ENCODE results near the gene MTX3. TPM values are rescaled to one million over a fixed set of nuclear protein-coding genes. Genes with fewer than 3 reads are reported as not detected.

The MTX3 gene
- total and polyA plus RNA-seq, 3 experiments from 2014 or later = 1.3 to 22.8 (median 22.7) TPM

DNA sequence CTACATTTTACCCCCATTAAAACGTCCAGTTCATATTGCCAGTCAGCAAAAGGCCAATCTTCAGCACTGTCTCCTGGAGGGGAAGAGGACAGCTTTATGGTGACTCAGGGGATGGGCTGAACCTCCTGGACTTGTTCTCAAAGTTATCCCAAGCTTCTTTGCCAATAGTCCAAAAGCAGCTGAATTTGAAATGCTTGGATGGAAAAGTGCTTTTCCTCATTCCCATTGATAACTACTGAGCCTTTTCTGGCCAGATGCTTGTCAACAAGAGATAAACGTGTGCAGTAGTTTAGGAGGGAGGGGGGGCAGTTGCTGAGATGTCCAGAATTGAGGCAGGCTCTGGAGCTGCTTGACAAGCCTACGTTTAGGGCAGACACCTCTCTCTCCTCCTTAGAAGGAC lies 43.5 kb downstream of the MTX3 start:
- Mint-ChIP-seq H3K27me3 (peaks cover 0 to 7% of the 10 kb centered on the region in 2 donors), H3K9me3 (no peaks in the 10 kb centered on the region), H3K4me3 (no peak overlapping the region), H3K4me1 (no peaks in the 10 kb centered on the region), H3K36me3 (peaks cover 0 to 4% (median 0%) of the 10 kb centered on the region in 3 donors), H3K27ac (no peak overlapping the region)
- H3K27me3 ChIP-seq (ENCODE audit: insufficient read depth, low read length, poor library complexity, severe bottlenecking) = no peaks in the 10 kb centered on the region
- POLR2A ChIA-PET = no interaction called here
- H3K9me3 ChIP-seq (ENCODE audit: low read length) = no peaks in the 10 kb centered on the region
- H3K27ac ChIP-seq (ENCODE audit: low read depth, low read length) = no peak overlapping the region
- no peak for DNase-seq
- no peaks in the 10 kb centered on the region for H3K4me1 ChIP-seq (ENCODE audit: insufficient read depth, low read length)
- no peak overlapping the region for H3K4me3 ChIP-seq (ENCODE audit: low read length)
- no peaks in the 10 kb centered on the region for H3K36me3 ChIP-seq (ENCODE audit: insufficient read depth, low read length)
- CTCF ChIA-PET = no interaction called here

DNA sequence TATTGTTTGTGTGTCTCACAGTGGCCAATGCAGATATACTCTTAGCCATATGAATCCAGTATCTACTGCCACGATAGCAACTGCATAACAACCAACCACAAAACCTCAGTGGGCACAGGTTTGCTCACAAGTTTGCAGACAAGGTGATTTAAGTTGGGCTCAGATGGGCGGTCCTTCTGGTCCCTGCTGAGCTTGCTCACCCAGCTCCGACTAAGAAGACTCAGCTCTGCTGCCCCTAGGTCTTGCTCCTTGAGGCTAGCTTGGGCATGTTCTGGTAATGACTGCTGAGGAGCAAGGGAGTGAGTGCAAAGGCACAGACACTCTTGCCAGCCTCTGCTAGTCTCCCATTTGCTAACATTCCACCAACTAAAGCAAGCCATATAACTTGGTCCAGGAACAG lies 52.6 kb downstream of the MTX3 start:
- H3K4me1 ChIP-seq (ENCODE audit: insufficient read depth, low read length) = no peaks in the 10 kb centered on the region
- no peak overlapping the region for H3K27ac ChIP-seq (ENCODE audit: low read depth, low read length)
- Mint-ChIP-seq H3K36me3 (no peaks in the 10 kb centered on the region), H3K27ac (peak overlapping the region in 1 of 8 donors; percentile 35), H3K4me3 (no peak overlapping the region), H3K4me1 (peaks cover 5 to 8% (median 6%) of the 10 kb centered on the region in 3 donors), H3K27me3 (peaks cover 0 to 3% of the 10 kb centered on the region in 2 donors), H3K9me3 (no peaks in the 10 kb centered on the region)
- no peaks in the 10 kb centered on the region for H3K27me3 ChIP-seq (ENCODE audit: insufficient read depth, low read length, poor library complexity, severe bottlenecking)
- ChIA-PET POLR2A (no interaction called here), CTCF (no interaction called here)
- DNase-seq = peak in 2 of 5 donors; percentile 19 to 57
- H3K4me3 ChIP-seq (ENCODE audit: low read length) = no peak overlapping the region
- no peaks in the 10 kb centered on the region for H3K36me3 ChIP-seq (ENCODE audit: insufficient read depth, low read length)
- no peaks in the 10 kb centered on the region for H3K9me3 ChIP-seq (ENCODE audit: low read length)

DNA sequence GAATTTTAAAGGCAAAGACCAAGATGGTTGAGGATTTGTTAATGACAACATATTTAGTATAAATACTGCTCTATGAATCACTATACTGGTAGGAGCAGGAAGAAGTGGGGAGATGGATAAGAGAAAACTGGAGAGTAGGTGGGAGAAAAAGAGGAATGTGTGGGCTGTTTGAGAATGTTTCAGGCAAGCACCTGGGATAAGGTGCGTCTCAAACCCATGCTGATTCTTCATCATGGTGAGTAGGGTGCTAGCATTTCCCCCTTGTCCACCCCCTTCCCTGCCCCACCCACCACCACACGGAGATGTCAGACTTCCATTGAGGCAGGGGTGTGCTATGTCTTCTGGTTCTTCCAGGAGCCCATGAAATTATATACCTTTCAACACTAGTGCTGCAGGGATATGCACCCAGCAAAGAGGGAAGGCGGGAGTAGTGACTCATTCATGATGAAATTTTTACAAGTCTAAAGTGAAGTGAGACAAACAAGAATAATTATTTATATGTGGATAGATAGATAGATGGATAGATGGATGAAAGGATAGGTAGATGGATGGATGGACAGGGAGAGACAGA lies 54.3 kb downstream of the MTX3 start:
- no peaks in the 10 kb centered on the region for H3K4me1 ChIP-seq (ENCODE audit: insufficient read depth, low read length)
- Mint-ChIP-seq H3K4me3 (no peak overlapping the region), H3K36me3 (no peaks in the 10 kb centered on the region), H3K4me1 (peaks cover 5 to 8% (median 6%) of the 10 kb centered on the region in 3 donors), H3K9me3 (no peaks in the 10 kb centered on the region), H3K27me3 (peaks cover 0 to 3% of the 10 kb centered on the region in 2 donors), H3K27ac (no peak overlapping the region)
- ChIA-PET POLR2A (no interaction called here), CTCF (no interaction called here)
- H3K9me3 ChIP-seq (ENCODE audit: low read length) = no peaks in the 10 kb centered on the region
- no peaks in the 10 kb centered on the region for H3K27me3 ChIP-seq (ENCODE audit: insufficient read depth, low read length, poor library complexity, severe bottlenecking)
- no peaks in the 10 kb centered on the region for H3K36me3 ChIP-seq (ENCODE audit: insufficient read depth, low read length)
- H3K4me3 ChIP-seq (ENCODE audit: low read length) = no peak overlapping the region
- DNase-seq = no peak
- no peak overlapping the region for H3K27ac ChIP-seq (ENCODE audit: low read depth, low read length)

DNA sequence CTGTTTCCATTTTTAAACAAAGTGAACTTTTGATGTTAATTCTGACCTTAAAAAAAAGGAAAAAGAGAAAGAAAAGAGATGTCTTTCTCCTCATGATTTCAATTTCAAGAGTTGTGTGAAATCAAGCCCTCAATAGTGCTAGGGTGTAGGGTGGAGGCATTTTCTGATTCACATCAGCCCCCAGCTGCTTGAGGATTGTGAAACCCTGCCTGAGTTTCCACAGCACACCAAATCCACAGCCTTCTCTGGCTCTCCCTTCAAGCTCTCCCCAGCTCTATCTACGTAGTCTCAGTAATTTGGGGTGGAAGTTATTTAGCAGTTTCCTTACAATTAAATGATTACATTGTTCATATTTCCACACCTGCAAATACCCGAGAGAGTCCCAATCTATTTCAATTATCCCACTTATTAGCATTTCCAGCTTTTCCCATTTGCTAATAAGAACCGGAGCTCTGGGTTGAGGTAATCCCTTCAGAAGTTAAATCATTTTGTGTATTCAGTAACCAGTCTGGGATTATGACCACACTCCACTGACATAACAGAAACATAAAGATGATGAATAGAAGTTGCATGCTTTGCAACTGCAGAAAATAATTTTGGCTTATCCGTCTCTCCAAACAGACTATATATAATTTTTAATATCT lies 54.9 kb downstream of the MTX3 start:
- no peak for DNase-seq
- ChIA-PET CTCF (no interaction called here), POLR2A (no interaction called here)

DNA sequence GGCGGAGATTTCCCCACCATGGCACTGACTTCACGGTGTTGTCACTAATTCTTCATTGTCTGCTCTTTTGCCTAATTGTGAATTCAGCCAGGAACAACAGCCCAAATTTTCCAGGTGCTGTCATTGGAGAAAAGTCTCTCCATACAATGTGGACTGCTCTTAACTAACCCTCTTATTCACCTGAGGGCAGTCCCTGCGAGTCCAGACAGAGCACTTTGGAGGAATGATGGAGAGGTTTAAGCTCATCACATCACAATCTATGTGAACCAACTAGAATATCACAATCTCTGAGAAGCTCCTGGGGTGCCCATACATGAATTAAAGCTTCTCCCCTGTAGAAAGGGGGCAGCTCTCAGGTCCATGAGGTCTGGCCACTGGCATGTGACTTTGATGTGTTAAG lies 56.4 kb downstream of the MTX3 start:
- H3K4me1 Mint-ChIP-seq = peaks cover 5 to 8% (median 6%) of the 10 kb centered on the region in 3 donors
- H3K9me3 ChIP-seq (ENCODE audit: low read length) = no peaks in the 10 kb centered on the region
- no peak overlapping the region for H3K4me3 ChIP-seq (ENCODE audit: low read length)
- no peaks in the 10 kb centered on the region for H3K36me3 Mint-ChIP-seq
- CTCF ChIA-PET = no interaction called here
- H3K27ac Mint-ChIP-seq = no peak overlapping the region
- no peak overlapping the region for H3K4me3 Mint-ChIP-seq
- POLR2A ChIA-PET = no interaction called here
- no peaks in the 10 kb centered on the region for H3K27me3 ChIP-seq (ENCODE audit: insufficient read depth, low read length, poor library complexity, severe bottlenecking)
- no peaks in the 10 kb centered on the region for H3K4me1 ChIP-seq (ENCODE audit: insufficient read depth, low read length)
- no peaks in the 10 kb centered on the region for H3K36me3 ChIP-seq (ENCODE audit: insufficient read depth, low read length)
- DNase-seq = no peak
- H3K27ac ChIP-seq (ENCODE audit: low read depth, low read length) = no peak overlapping the region
- H3K27me3 Mint-ChIP-seq = peaks cover 0 to 3% of the 10 kb centered on the region in 2 donors
- H3K9me3 Mint-ChIP-seq = no peaks in the 10 kb centered on the region

More for the DNA sequence above, 54.9 kb downstream of the MTX3 start:
- Histone ChIP-seq H3K36me3 (ENCODE audit: insufficient read depth, low read length) (no peaks in the 10 kb centered on the region), H3K27me3 (ENCODE audit: insufficient read depth, low read length, poor library complexity, severe bottlenecking) (no peaks in the 10 kb centered on the region), H3K4me1 (ENCODE audit: insufficient read depth, low read length) (no peaks in the 10 kb centered on the region), H3K27ac (ENCODE audit: low read depth, low read length) (no peak overlapping the region), H3K4me3 (ENCODE audit: low read length) (no peak overlapping the region), H3K9me3 (ENCODE audit: low read length) (no peaks in the 10 kb centered on the region)
- Mint-ChIP-seq H3K27me3 (peaks cover 0 to 3% of the 10 kb centered on the region in 2 donors), H3K4me1 (peaks cover 5 to 8% (median 6%) of the 10 kb centered on the region in 3 donors), H3K27ac (no peak overlapping the region), H3K4me3 (no peak overlapping the region), H3K36me3 (no peaks in the 10 kb centered on the region), H3K9me3 (no peaks in the 10 kb centered on the region)

DNA sequence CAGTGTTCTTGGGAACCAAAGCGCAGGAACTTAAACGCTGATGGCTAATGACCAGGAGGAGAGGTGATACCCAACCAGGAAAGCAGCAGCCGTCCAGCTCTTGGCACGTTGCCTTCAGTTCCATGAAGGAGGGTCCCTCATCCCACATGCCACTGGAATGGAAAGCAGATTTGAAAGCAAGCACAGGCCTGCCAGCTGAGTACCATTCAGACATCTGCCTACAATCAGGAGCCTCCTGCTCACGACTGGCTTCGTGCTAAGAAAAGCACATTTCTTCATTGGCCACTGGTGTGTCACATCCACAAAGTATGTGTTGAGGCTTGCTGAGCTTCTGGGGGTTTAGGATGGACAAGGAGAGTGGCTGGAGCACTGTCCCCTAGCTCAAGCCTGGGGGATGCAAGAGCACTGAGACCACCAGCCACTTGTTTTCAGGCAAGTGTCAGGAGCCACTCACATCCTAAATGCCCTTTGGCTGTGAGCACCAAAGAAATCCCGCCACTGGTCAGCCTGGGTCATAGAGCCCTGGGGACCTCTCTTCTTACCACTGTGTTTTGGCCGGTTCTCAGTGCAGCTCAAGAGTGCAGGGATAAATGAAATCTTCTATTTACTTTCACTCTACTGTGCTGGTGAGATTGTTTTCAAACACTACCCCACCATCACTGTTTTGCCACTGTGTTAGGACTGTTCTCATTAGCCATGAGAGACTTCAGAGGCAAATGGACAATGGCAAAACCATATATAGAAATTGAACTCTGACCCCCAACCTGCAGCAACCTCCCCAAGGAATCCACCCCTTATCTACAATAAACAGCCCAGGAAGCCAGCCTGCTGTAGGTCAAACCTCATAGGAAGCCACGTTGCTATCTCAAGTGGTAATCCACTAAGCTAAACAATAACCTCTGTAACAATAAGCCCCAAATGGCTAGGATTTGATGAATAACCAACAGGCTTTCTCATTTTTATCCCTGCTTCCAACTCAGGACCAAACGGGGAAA lies 58.3 kb downstream of the MTX3 start:
- no peaks in the 10 kb centered on the region for H3K9me3 Mint-ChIP-seq
- H3K4me1 ChIP-seq (ENCODE audit: insufficient read depth, low read length) = no peaks in the 10 kb centered on the region
- no peak overlapping the region for H3K27ac ChIP-seq (ENCODE audit: low read depth, low read length)
- ChIA-PET CTCF (no interaction called here), POLR2A (no interaction called here)
- no peak overlapping the region for H3K27ac Mint-ChIP-seq
- H3K4me3 Mint-ChIP-seq = no peak overlapping the region
- no peaks in the 10 kb centered on the region for H3K36me3 Mint-ChIP-seq
- H3K27me3 Mint-ChIP-seq = no peaks in the 10 kb centered on the region
- H3K36me3 ChIP-seq (ENCODE audit: insufficient read depth, low read length) = no peaks in the 10 kb centered on the region
- no peaks in the 10 kb centered on the region for H3K4me1 Mint-ChIP-seq
- H3K4me3 ChIP-seq (ENCODE audit: low read length) = no peak overlapping the region
- H3K9me3 ChIP-seq (ENCODE audit: low read length) = no peaks in the 10 kb centered on the region
- no peak for DNase-seq
- H3K27me3 ChIP-seq (ENCODE audit: insufficient read depth, low read length, poor library complexity, severe bottlenecking) = no peaks in the 10 kb centered on the region

DNA sequence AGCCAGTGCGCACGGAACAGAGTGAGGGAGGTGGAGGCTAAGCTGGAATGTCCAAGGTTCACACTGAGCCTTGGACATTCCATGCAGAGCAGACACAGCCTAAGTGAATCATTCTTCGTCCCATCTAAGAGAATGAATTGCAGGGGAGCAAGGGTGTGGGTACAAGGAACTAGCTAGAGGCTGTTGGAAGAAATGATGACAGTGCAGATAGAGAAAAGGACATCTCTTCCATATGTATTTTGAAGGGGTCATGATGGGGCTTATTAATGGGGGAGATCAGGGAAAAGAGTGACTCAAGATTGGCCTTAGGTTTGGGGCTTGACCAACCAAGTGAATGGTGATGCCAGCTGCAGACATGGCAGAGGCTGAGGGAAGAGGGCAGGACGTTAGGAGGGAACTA lies 59.2 kb downstream of the MTX3 start:
- ChIA-PET CTCF (no interaction called here), POLR2A (no interaction called here)
- Mint-ChIP-seq H3K9me3 (no peaks in the 10 kb centered on the region), H3K27ac (no peak overlapping the region), H3K27me3 (peaks cover 1 to 3% of the 10 kb centered on the region in 2 donors), H3K4me3 (no peak overlapping the region), H3K36me3 (no peaks in the 10 kb centered on the region), H3K4me1 (no peaks in the 10 kb centered on the region)
- Histone ChIP-seq H3K4me3 (ENCODE audit: low read length) (no peak overlapping the region), H3K27me3 (ENCODE audit: insufficient read depth, low read length, poor library complexity, severe bottlenecking) (no peaks in the 10 kb centered on the region), H3K36me3 (ENCODE audit: insufficient read depth, low read length) (no peaks in the 10 kb centered on the region), H3K9me3 (ENCODE audit: low read length) (no peaks in the 10 kb centered on the region), H3K27ac (ENCODE audit: low read depth, low read length) (no peak overlapping the region), H3K4me1 (ENCODE audit: insufficient read depth, low read length) (no peaks in the 10 kb centered on the region)
- DNase-seq = no peak

DNA sequence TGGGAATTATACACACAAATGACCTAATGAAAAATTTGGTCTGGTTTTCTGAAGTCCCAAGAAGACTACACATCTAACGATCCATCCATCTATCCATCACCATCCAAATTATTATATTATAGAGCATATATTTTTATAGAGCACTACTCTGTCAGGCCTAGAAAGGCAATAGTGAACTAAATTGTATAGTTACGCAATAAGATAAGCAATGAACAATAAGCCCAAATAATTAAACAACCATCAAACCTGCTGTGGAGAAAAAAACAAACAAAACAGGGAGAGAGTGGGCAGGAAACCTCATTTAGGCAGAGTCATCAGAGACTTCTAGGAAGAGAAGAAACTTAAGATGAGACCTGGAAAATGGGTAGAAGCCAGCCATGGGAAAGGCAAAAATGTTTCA lies 59.7 kb downstream of the MTX3 start:
- Mint-ChIP-seq H3K9me3 (no peaks in the 10 kb centered on the region), H3K36me3 (no peaks in the 10 kb centered on the region), H3K4me3 (no peak overlapping the region), H3K27ac (no peak overlapping the region), H3K4me1 (no peaks in the 10 kb centered on the region), H3K27me3 (peaks cover 3 to 4% of the 10 kb centered on the region in 2 donors)
- Histone ChIP-seq H3K9me3 (ENCODE audit: low read length) (no peaks in the 10 kb centered on the region), H3K27ac (ENCODE audit: low read depth, low read length) (no peak overlapping the region), H3K4me1 (ENCODE audit: insufficient read depth, low read length) (no peaks in the 10 kb centered on the region), H3K36me3 (ENCODE audit: insufficient read depth, low read length) (no peaks in the 10 kb centered on the region), H3K4me3 (ENCODE audit: low read length) (no peak overlapping the region), H3K27me3 (ENCODE audit: insufficient read depth, low read length, poor library complexity, severe bottlenecking) (no peaks in the 10 kb centered on the region)
- CTCF ChIA-PET = no interaction called here
- POLR2A ChIA-PET = no interaction called here
- DNase-seq = no peak
